Forelimb muscle (tissue), 1 donor: ENCODE measurements around the gene SPSB1. TPM values are rescaled to one million over a fixed set of nuclear protein-coding genes. Genes with fewer than 3 reads are reported as not detected.

ENCODE experiments used
- DNase-seq: peaks from one replicate; pipeline ENCODE4 v3.0.0-alpha.2; 2013; ENCODE audit warnings: low read depth
- polyA plus RNA-seq: library from polyadenylated mRNA; unstranded; fragments of 120-200 nt; gene quantifications from one replicate; pipeline ENCODE4 v1.2.1, GENCODE V29; 2013; ENCODE audit not compliant: insufficient read length

The SPSB1 gene
- polyA plus RNA-seq, 1 donor, result 5.7 TPM

- DNase-seq, result no peak
Measured at GRCh38 chr1:9279172-9279840, 13.4 kb upstream of the SPSB1 start.

- no peak for DNase-seq
Measured at GRCh38 chr1:9280015-9280860, 12.5 kb upstream of the SPSB1 start.

GRCh38 chr1:9281071-9281827 lies 11.4 kb upstream of the SPSB1 start:
- no peak for DNase-seq

GRCh38 chr1:9281908-9282695 lies 10.6 kb upstream of the SPSB1 start:
- DNase-seq, result no peak

GRCh38 chr1:9282696-9282955 lies 10.1 kb upstream of the SPSB1 start:
- no peak for DNase-seq

GRCh38 chr1:9284061-9284460 lies 8.6 kb upstream of the SPSB1 start:
- no peak for DNase-seq

- DNase-seq, result no peak
Measured at GRCh38 chr1:9286556-9286955, 6.1 kb upstream of the SPSB1 start.

GRCh38 chr1:9289090-9289534 lies 3.6 kb upstream of the SPSB1 start:
- DNase-seq, result no peak

GRCh38 chr1:9289711-9290485 lies 2.8 kb upstream of the SPSB1 start:
- DNase-seq, result no peak

GRCh38 chr1:9291914-9292360 lies 757 bp upstream of the SPSB1 start:
- DNase-seq, result no peak

GRCh38 chr1:9293241-9293532 lies 493 bp downstream of the SPSB1 start:
- DNase-seq, result no peak

- no peak for DNase-seq
Measured at GRCh38 chr1:9293533-9294404, 1.1 kb downstream of the SPSB1 start.

- no peak for DNase-seq
Measured at GRCh38 chr1:9294405-9294773, 1.7 kb downstream of the SPSB1 start.

GRCh38 chr1:9294910-9295636 lies 2.4 kb downstream of the SPSB1 start:
- no peak for DNase-seq

GRCh38 chr1:9295884-9296283 lies 3.2 kb downstream of the SPSB1 start:
- DNase-seq, result no peak

GRCh38 chr1:9296850-9297249 lies 4.2 kb downstream of the SPSB1 start:
- no peak for DNase-seq

GRCh38 chr1:9297831-9298230 lies 5.1 kb downstream of the SPSB1 start:
- no peak for DNase-seq

GRCh38 chr1:9298282-9298681 lies 5.6 kb downstream of the SPSB1 start:
- DNase-seq, result no peak
